ENCODE results near the gene CWC25.

Gene CWC25

GRCh38 chr17:38824899-38825761, at the start of gene CWC25:
Gene CWC25 (minus strand): TSS chr17:38825321. CDS start chr17:38825183, 138 bp downstream.
- Histone ChIP-seq H3K4me3 (ENCODE audit: low read depth, low read length) (peak within 1 kb of the TSS; percentile 95), H3K36me3 (ENCODE audit: insufficient read depth, low read length) (no peaks in the 10 kb centered on the region)

GRCh38 chr17:38873640-38874380, 48.7 kb upstream of the CWC25 start:
- peak overlapping the region; percentile 53 for H3K4me3 ChIP-seq (ENCODE audit: low read depth, low read length)
- H3K27me3 ChIP-seq (ENCODE audit: insufficient read depth, low read length) = no peaks in the 10 kb centered on the region
- peaks cover 63% of the 10 kb centered on the region for H3K4me1 ChIP-seq (ENCODE audit: control insufficient read depth, insufficient read depth, low read length, unreplicated experiment)
- H2AFZ ChIP-seq (ENCODE audit: low read length, unreplicated experiment) = no peak overlapping the region
- H3K27ac ChIP-seq (ENCODE audit: low read depth, low read length) = no peak overlapping the region
- peaks cover 83% of the 10 kb centered on the region for H3K79me2 ChIP-seq (ENCODE audit: control insufficient read depth, insufficient read depth, low read length, unreplicated experiment)
- H3K36me3 ChIP-seq (ENCODE audit: insufficient read depth, low read length) = peaks cover 13% of the 10 kb centered on the region; the same call in 1 of the 2 replicates

More at GRCh38 chr17:38824899-38825761, at the start of gene CWC25:
- peak within 1 kb of the TSS; percentile 33 for H2AFZ ChIP-seq (ENCODE audit: low read length, unreplicated experiment)
- H3K79me2 ChIP-seq (ENCODE audit: control insufficient read depth, insufficient read depth, low read length, unreplicated experiment) = peaks cover 29% of the 10 kb centered on the region
- peak within 1 kb of the TSS; percentile 93 for H3K27ac ChIP-seq (ENCODE audit: low read depth, low read length)
- peaks cover 9% of the 10 kb centered on the region for H3K4me1 ChIP-seq (ENCODE audit: control insufficient read depth, insufficient read depth, low read length, unreplicated experiment)
- H3K27me3 ChIP-seq (ENCODE audit: insufficient read depth, low read length) = no peaks in the 10 kb centered on the region

- Histone ChIP-seq H3K36me3 (ENCODE audit: insufficient read depth, low read length) (peaks cover 6% of the 10 kb centered on the region; the same call in 1 of the 2 replicates), H3K27ac (ENCODE audit: low read depth, low read length) (0 out of 2 replicates have a peak overlapping the region, but pooled peaks have one; percentile 11)
These were observed 47.7 kb upstream of the CWC25 start for GRCh38 chr17:38872671-38873385.

GRCh38 chr17:38872027-38872511, 46.9 kb upstream of the CWC25 start:
- Histone ChIP-seq H3K36me3 (ENCODE audit: insufficient read depth, low read length) (peaks cover 5% of the 10 kb centered on the region; the same call in 1 of the 2 replicates), H3K27me3 (ENCODE audit: insufficient read depth, low read length) (no peaks in the 10 kb centered on the region), H3K4me3 (ENCODE audit: low read depth, low read length) (peak overlapping the region; percentile 99), H3K79me2 (ENCODE audit: control insufficient read depth, insufficient read depth, low read length, unreplicated experiment) (peaks cover 66% of the 10 kb centered on the region), H2AFZ (ENCODE audit: low read length, unreplicated experiment) (no peak overlapping the region), H3K4me1 (ENCODE audit: control insufficient read depth, insufficient read depth, low read length, unreplicated experiment) (peaks cover 52% of the 10 kb centered on the region), H3K27ac (ENCODE audit: low read depth, low read length) (peak overlapping the region; percentile 12; the same call in 1 of the 2 replicates)

More at GRCh38 chr17:38872671-38873385, 47.7 kb upstream of the CWC25 start:
- Histone ChIP-seq H3K27me3 (ENCODE audit: insufficient read depth, low read length) (no peaks in the 10 kb centered on the region), H3K4me3 (ENCODE audit: low read depth, low read length) (peak overlapping the region; percentile 99), H3K79me2 (ENCODE audit: control insufficient read depth, insufficient read depth, low read length, unreplicated experiment) (peaks cover 74% of the 10 kb centered on the region), H3K4me1 (ENCODE audit: control insufficient read depth, insufficient read depth, low read length, unreplicated experiment) (peaks cover 57% of the 10 kb centered on the region), H2AFZ (ENCODE audit: low read length, unreplicated experiment) (no peak overlapping the region)

GRCh38 chr17:38871247-38872015, 46.3 kb upstream of the CWC25 start:
- peaks cover 50% of the 10 kb centered on the region for H3K4me1 ChIP-seq (ENCODE audit: control insufficient read depth, insufficient read depth, low read length, unreplicated experiment)
- peaks cover 61% of the 10 kb centered on the region for H3K79me2 ChIP-seq (ENCODE audit: control insufficient read depth, insufficient read depth, low read length, unreplicated experiment)
- H3K36me3 ChIP-seq (ENCODE audit: insufficient read depth, low read length) = peaks cover 5% of the 10 kb centered on the region; the same call in 1 of the 2 replicates
- peak overlapping the region; percentile 99 for H3K4me3 ChIP-seq (ENCODE audit: low read depth, low read length)
- peak overlapping the region; percentile 57 for H3K27ac ChIP-seq (ENCODE audit: low read depth, low read length)
- H2AFZ ChIP-seq (ENCODE audit: low read length, unreplicated experiment) = no peak overlapping the region
- H3K27me3 ChIP-seq (ENCODE audit: insufficient read depth, low read length) = no peaks in the 10 kb centered on the region

GRCh38 chr17:38870259-38871165, 45.4 kb upstream of the CWC25 start:
- peaks cover 46% of the 10 kb centered on the region for H3K4me1 ChIP-seq (ENCODE audit: control insufficient read depth, insufficient read depth, low read length, unreplicated experiment)
- H2AFZ ChIP-seq (ENCODE audit: low read length, unreplicated experiment) = peak overlapping the region; percentile 70
- peak overlapping the region; percentile 99 for H3K4me3 ChIP-seq (ENCODE audit: low read depth, low read length)
- H3K36me3 ChIP-seq (ENCODE audit: insufficient read depth, low read length) = peaks cover 5% of the 10 kb centered on the region; the same call in 1 of the 2 replicates
- peak overlapping the region; percentile 72 for H3K27ac ChIP-seq (ENCODE audit: low read depth, low read length)
- H3K79me2 ChIP-seq (ENCODE audit: control insufficient read depth, insufficient read depth, low read length, unreplicated experiment) = peaks cover 54% of the 10 kb centered on the region
- no peaks in the 10 kb centered on the region for H3K27me3 ChIP-seq (ENCODE audit: insufficient read depth, low read length)

GRCh38 chr17:38869526-38870258, 44.6 kb upstream of the CWC25 start, which contains the start of gene LASP1:
Gene LASP1 (plus strand): TSS chr17:38870058. CDS start chr17:38870190, 132 bp downstream.
- peaks cover 46% of the 10 kb centered on the region for H3K79me2 ChIP-seq (ENCODE audit: control insufficient read depth, insufficient read depth, low read length, unreplicated experiment)
- peak within 1 kb of the TSS; percentile 79 for H3K27ac ChIP-seq (ENCODE audit: low read depth, low read length)
- H3K27me3 ChIP-seq (ENCODE audit: insufficient read depth, low read length) = no peaks in the 10 kb centered on the region
- peak within 1 kb of the TSS; percentile 70 for H2AFZ ChIP-seq (ENCODE audit: low read length, unreplicated experiment)
- H3K36me3 ChIP-seq (ENCODE audit: insufficient read depth, low read length) = peaks cover 5% of the 10 kb centered on the region; the same call in 1 of the 2 replicates
- peaks cover 37% of the 10 kb centered on the region for H3K4me1 ChIP-seq (ENCODE audit: control insufficient read depth, insufficient read depth, low read length, unreplicated experiment)
- peak within 1 kb of the TSS; percentile 99 for H3K4me3 ChIP-seq (ENCODE audit: low read depth, low read length)

- H2AFZ ChIP-seq (ENCODE audit: low read length, unreplicated experiment) = peak overlapping the region; percentile 76
- H3K36me3 ChIP-seq (ENCODE audit: insufficient read depth, low read length) = peaks cover 5% of the 10 kb centered on the region; the same call in 1 of the 2 replicates
- H3K27me3 ChIP-seq (ENCODE audit: insufficient read depth, low read length) = no peaks in the 10 kb centered on the region
- peak overlapping the region; percentile 99 for H3K4me3 ChIP-seq (ENCODE audit: low read depth, low read length)
- peak overlapping the region; percentile 79 for H3K27ac ChIP-seq (ENCODE audit: low read depth, low read length)
- peaks cover 31% of the 10 kb centered on the region for H3K4me1 ChIP-seq (ENCODE audit: control insufficient read depth, insufficient read depth, low read length, unreplicated experiment)
- peaks cover 39% of the 10 kb centered on the region for H3K79me2 ChIP-seq (ENCODE audit: control insufficient read depth, insufficient read depth, low read length, unreplicated experiment)
These were observed 43.9 kb upstream of the CWC25 start for GRCh38 chr17:38868817-38869525.
